HG02840 (cell line): ENCODE results near the gene LBR.

Experiments used
- ATAC-seq: cut with Tn5 transposase; IDR thresholded peaks from one replicate; pipeline ENCODE4 v1.9.1; 2021; ENCODE audit warnings: mild to moderate bottlenecking, moderate library complexity, moderate number of reproducible peaks; ENCODE audit not compliant: unreplicated experiment, low FRiP score

Gene LBR

DNA sequence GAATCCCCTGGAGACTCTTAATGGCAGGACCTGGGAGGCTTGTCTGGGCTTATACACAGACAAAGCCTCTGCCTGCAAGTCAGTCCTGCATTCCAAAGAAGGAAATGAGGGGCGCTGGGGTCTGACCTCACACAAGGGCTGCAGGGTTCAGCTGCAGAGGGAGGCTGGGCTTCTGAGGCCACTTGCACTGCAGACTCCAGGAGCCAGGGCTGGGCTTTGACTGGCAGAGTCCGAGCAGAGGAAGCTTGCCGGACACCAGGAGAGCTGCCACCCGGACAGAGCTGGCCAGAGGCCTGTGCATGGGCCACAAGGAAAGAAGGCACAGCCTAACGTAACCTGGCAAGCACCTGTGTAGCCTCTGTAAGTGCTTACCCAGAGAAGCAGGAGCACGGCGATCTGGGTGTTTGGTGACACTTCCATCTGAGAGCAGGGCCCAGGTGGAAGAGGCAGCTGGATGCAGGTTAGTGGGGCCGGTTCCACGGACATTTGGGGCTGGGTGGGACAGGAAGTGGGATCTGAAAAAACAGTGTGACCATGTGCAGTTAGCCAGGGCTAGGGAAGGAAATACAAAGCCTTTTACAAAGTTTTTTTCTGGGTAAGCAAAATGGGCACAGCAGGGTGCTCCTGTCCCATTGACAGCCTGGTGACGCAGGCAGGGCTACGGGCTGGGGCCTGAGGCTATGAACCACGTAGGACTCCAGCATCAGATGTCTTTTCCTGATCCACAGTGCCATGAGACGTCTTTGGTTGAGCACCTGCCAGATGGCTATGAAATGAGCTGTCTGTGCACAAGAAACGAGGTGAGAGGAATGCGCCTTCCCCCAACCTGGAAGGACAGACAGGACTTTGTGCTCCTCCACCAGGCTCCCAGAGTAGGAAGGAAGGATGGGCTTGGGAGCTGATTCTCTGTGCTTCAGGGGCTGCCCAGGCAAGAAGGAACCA, 37.3 kb upstream of the LBR start:
- ATAC-seq = no peak

DNA sequence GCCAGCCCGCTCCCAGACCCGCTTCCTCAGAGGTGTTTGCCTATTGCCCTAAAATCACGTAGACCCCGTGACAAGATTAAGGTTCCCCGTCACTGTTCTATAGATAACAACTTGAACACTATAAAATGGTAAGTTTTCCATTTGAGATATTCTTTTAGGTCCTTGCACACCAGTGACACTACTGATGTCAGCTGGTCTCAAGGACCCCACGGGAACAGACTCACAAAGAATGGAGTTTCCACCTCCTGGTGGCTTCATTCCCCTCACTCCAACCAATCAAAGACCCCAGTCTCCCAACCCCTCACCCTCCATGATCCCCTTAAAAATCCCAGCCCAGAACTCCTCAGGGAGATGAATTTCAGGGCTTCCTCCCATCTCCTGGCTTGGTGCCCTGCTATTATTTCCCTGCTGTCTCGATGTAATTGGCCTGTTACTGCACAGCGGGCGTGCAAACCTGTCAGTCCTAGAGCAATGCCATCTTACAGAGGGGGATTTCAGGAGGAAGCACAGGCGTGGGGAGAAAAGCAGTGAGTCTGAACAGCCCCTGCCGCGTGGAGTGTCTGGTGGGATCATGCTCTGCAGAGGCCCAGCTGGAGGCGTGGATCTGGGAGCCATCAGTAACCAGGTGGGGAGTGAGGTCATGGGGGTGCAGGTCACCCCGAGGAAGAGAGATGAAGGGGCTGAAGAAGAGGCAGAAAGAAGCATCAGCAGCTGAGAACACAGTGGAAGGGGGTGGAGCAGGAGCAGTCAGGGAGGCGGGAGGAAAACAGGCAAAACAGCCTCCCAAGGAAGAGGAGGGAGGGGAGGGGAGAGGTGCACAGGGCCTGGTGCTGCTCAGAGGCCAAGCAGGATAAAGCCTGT, 35.1 kb upstream of the LBR start:
- ATAC-seq = no peak

DNA sequence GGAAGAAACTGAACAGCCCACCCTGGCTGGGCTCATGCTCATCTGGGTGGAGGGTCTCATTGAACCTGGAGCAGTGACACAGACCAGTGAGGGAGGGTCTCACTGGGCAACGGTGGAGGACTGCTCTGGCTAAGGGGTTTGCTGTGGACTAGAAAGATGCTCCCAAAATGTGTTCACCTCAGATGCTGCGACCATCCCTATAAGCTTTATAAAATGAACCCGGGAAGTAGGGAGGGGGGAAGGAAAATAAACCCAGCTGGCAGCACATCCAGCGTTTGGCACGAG, 34.5 kb upstream of the LBR start:
- ATAC-seq = no peak

DNA sequence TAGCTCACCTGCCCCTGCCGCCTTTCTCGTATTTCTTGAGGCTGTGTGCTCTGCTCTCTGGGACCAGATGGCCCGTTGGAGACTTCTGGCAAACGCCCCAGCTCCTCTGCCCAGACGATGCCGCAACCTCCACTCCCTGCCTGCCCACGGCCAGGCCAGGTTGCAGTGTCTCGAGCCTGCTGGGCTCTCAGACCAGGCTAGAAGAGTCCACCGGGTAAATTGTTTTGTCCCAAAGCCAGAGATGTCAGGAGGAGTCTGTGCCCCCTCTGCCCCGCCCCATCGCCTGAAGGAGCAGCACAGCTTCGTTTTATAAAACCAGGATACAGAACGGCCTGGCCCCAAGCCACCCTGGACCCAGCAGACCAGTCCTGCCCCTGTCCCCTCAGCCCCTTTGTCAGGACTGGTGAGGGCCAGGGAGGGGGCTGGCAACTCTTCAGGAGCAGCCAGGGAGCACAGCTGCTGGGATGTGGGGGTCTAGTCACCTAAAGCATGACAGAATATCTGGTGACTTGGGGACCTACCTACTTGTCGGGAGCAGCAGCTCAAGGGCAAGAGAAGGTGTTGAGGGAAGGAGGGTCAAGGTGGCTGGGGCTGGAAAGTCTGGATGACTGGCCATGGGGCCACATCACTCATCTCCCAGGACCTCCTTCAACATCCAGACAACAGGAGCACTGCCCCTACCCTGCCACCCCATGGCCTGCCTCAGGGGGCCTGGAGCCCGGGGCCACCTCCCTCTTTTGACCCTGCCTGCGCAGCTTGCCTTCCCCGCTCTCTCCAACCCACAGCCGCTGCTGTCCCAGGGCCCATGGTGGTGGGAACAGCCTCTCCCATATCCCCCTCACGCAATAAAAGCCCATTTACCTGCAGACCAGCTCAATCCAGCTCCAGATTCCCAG, 33.9 kb upstream of the LBR start:
- ATAC-seq = no peak

DNA sequence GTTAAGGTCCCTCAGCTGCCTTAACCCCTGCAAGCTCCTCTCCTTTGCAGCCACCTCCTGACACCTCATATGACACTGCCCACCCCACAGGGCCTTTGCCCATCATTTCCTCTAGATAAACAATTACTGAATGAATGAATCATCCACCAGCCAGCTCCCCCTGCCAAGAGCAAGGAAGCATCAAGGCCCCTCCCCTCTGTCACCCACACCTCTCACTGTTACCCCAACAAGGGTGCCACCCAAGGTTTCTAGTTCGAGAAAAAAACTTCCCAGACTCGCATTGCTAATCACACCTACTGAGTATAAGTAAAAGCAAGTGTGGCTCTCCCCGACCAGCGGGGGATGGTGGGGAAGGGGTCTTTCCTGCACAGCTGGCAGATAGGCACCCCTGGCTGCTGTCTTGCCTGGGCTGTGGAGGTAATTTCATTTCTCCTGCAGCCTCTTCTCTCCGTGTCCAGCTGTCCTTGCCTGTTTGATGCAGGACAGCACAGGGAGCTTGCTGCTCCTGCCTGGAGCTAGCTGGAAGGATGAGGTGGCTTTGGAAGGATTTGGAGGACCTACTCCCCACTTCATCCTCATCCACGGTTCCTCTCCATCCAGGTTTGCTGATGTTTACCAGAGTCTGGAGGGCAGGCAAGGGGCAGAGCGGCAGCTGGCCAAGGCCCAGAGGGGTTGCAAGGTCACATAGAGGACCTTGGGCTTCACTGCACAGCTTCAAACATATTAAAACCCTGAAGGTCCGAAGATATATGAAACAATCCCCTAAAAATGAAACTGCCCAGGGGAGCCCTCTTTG, 33.1 kb upstream of the LBR start:
- ATAC-seq = no peak

DNA sequence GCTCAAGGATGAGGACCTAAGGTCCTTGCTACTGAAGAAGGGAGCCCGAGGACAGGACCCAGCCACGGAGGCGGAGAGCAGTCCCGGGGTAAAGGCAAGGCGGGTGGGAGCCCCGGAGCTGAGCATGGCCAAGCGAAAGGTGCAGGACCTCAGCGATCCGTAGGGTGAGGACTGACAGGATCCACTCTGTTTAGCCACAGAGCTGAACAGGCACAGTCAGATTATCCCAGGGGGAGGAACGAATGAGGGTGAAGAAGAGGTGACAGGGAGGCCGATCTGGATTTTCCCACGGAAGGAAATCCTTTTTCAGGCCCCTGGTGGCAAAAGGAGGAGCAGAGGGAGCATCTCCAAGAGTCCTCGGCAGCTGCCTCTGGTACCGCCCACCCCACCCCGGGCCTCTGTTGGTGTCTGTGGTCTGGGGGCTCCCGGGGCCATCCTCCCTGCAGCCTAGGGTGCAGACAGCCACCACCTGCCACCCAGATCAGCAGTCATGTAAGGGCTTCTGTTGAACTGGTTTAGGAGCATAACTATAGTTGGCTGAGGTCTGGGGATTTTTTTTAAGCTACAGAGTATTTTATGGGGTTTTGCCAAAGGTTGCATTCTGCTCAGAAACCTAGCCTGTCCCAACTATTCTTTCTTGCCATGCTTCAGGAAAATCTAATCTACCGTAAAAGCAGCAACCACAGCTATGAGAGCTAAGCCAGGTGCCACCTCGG, 32.3 kb upstream of the LBR start:
- no peak for ATAC-seq

DNA sequence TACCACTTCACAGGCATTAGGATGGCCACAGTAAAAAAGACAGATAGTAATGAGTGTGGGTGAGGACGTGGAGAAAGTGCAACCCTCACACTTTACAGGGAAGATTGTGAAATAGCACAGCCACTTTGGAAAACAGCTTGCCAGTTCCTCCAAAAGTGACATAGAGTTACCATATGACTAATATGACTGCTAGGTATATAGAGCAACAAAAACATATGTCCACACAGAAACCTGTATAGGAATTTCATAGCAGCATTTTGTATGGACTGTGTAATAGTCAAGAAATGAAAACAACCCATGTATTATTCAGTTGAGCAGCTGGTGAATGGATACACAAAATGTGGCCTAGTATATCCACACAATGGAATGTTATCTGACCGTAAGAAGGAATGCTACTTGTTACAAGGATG, 30.4 kb upstream of the LBR start:
- no peak for ATAC-seq

DNA sequence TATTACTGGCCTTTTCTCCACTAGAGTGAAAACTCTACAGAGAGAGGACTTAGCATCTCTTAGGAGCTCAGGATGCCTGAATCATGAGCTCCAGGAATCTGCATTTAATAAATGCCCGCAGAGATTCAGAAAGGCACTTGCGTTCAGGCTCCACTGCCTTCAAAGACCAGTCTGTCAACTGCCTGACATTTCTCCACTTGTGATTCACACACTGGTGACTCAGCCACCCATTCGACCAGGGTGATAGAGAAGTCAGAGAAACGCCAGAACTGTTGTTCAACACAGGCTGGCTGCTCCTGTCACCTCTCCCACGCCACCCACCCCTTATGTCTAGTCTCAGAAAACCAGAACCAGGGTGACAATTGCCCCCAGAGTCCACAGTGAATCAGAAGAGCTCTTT, 26.9 kb upstream of the LBR start:
- ATAC-seq = no peak

DNA sequence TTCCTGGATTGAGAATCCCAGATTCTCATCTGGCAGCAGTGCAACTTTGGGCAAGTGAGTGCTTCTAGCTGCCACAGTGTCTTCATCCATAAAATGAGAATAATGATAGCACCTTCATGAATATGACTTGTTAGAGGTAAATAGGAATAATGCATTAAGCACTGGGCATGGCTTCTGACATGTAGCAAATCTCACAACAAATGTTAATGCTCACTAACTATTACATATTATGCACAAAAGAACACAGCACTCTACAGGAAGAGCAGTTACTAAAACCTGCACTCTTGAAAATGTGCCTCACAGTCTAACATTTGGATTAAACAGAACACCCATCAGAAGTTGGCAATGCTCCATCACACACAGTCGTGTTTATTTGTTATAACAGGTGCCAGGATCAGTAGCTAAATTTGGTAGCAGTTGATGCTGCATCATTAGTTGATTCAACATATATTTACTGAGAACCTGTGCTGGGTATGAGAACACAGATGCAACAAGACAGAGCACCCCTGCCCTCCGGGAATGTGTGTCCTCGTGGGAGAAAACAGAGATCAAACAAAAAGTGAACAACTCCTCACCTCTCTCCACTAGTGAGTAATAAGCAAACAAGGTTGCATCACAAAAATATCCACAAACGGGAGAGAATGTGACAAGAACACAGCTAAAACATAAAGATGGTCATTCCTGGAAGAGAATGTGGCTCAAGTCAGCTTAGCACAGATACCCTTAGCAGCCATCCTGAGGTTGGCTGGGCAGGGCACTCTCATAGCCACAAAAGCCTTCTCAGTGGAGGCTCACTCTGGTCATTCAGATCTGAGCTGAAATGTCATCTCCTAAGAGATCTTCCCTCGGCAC, 26.2 kb upstream of the LBR start:
- no peak for ATAC-seq

DNA sequence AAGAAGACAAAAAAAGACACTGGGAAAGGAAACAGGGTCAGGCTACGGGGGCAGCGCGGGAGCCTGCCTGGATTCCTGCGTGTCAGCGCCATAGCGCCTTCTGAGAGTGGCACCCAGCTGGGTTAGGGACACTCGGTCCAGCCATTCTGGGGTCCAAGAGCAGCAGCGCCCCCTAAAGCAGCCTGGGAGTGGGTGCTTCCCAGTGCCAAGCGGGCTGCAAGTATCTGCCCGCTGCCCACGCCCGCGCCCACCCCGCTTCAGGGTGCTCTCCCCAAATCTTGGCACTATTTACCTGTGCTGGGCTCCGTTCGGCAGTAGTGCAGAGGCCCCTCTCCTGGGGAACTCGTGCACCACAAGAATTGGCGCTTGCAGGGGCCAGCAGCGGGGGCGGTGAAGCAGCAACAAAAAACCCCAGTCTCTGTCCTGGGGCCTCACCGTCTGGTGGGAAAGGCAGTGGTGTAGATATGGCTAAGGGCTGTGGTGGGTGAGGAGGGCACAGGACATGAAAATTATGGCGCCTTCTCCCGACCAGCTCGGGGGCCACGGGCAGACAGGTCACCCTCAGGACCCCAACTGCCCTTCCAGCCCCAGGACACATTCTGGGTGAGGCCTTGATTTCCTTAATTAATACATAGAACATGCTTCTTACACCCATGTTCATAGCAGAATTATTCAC, 24.1 kb upstream of the LBR start:
- no peak for ATAC-seq

DNA sequence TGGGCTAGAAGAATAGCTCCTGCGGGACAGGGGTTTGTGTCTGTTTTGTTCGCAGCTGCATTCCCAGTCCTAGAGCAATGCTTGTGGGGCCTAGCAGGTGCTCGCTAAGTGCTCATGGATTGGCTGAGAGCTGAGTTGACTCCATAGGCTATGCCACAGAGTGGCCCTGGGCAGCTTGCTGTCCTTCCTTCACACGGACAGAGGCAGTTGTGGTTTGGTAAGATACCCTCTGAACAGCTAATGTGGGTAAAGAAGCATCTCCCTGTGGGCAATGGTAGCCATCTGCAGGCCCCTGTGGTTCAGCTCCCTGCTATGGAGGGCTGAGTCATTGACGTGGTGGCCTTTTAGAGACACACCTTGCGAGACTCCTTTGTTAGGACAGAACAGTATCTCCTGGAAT, 23.5 kb upstream of the LBR start:
- no peak for ATAC-seq

DNA sequence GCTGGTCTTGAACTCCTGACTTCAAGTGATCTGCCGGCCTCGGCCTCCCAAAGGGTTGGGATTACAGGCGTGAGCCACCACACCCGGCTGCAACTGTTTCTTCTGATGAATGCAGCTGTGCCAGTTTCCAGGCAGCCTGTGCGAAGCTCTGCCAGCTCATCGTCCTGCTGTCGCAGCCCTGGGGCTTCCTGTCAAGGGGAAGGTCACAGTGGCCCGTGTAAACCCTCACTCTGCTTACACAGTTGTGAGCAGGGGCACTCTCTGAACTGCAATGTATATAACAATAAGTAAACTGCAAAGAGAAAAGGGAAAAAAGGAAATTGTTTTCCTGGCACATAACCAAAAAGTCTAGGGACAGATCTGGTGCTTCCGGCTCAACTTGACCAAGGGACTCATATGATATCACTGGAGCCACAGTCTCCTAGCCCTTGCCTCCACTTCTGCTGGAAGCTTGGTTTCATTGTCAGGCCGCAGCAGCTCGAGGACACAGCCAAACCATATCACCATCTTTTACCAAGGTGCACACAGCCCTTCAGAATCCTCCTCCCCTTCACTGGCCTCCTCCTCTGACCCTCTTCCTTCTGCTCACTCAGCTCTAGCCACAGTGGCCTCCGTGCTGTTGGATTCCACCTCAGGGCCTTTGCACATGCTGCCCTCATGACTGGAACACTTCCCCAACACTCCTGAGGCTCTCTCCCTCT, 22.8 kb upstream of the LBR start:
- ATAC-seq = no peak

DNA sequence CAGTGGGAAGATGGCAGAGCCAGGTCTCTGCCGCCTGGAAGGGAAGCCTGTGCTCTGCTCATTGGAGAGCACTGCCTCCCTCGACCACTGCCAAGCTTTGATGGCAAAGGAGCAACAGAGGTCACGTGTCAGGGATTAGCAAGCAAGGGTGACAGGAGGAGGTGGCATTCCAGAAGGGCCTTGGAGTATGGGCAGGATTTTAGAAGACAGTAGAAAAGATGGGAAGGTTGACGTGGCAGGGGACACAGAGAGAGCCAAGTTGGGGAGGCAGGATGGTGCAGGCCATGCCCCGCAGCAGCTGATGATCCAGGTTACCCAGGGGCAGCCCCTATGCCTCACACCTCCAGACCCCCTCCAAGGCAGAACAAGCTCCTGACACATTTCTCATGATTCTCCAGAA, 21.9 kb upstream of the LBR start:
- ATAC-seq = no peak

DNA sequence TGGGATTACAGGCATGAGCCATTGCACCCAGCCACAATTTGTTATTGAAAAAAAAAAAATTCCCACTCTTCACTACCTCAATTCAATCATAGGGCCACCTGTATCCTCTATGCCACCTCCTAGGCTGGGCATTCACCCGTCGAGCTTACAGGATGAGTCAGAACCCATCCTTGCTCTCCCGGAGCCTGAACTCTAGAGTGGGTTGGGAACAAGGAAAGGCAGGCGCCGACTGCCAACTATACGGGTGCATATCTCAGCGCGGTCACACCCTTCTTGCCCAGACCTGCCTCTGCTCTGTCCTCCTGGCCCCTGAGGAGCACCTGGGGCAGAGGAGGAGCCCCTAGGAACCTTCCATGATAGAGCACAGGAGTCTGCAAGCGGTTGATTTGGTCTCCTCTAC, 21.4 kb upstream of the LBR start:
- ATAC-seq = no peak

DNA sequence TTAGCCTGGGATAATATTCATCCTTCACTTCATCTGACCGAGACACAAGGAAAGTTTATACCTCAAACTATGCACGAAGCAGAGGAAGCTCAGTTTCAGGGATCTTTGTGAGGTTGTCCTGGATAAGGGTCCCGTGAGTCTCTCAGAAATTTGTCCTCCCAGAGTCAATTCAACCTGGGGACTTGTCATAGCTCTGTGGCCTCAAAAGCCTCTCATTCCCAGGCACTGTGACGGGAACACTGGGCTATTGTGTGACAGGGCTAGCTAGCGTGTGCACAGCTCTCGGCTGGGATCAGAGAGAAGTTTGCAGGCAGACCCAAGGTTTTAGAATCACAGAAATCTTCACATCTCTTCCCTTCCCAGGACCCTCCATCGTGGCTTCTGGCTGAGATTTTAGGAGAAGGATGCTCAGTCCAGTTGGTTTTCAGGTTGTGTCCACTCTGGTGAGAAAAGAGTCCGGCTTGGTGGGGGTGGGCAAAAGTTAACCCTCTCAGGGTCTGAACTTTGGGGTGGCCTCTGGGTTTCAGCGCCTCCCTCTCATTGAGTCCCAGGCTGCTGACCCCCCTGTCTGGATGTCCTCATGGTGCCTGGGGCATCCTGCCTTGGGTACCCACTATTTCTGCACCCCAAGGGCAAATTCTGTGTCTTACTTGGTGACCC, 20.4 kb upstream of the LBR start:
- ATAC-seq = no peak

DNA sequence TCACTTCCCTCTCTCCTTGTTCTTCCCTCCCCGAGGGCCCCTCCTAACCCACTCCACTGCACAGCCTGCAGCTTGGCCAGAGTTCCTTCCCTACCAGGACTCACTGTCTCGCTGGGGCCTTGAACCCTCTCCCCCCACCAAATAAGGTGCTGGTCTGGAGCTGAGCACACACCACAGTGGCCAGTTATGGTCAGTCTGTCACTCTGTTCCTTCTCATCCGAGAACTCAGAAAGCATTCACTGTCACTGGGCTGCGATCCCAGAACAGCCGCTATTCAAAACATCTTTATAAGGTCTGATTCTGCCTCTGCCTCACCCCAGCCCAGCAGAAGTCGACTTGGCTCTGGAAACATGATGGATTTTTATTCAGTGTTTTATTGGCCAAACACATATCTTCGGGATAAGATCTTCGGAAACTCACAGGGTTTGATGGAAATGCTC, 19.8 kb upstream of the LBR start:
- ATAC-seq = no peak
